NOMO-1 treated with dmso at 0.1 percent for 144 hours (cell line): ENCODE data around the gene ABCC1.
"Not testable (repeated sequence)": the region's sequence is repeated elsewhere in the genome, so short reads cannot be mapped to it uniquely, and the experiment has no call there.

Experiments
- DNase-seq: peaks from one replicate; lab custom pipeline; 2025; ENCODE audit not compliant: unreplicated experiment; lab: John Stamatoyannopoulos, UW

The ABCC1 gene

GRCh38 chr16:16148755-16149154 lies 199.3 kb downstream of the ABCC1 start:
- no peak for DNase-seq

GRCh38 chr16:16149710-16150116 lies 200.3 kb downstream of the ABCC1 start:
- no peak for DNase-seq

GRCh38 chr16:16150117-16150877 lies 200.9 kb downstream of the ABCC1 start:
- no peak for DNase-seq

GRCh38 chr16:16150878-16151152 lies 201.4 kb downstream of the ABCC1 start:
- DNase-seq: no peak

- no peak for DNase-seq
These were observed 201.9 kb downstream of the ABCC1 start for GRCh38 chr16:16151315-16151714.

- not testable (repeated sequence) for DNase-seq
These were observed 203.6 kb downstream of the ABCC1 start for GRCh38 chr16:16153000-16153399.

- DNase-seq: no peak
These were observed 205.0 kb downstream of the ABCC1 start for GRCh38 chr16:16154281-16154951.

GRCh38 chr16:16155234-16155633 lies 205.8 kb downstream of the ABCC1 start:
- no peak for DNase-seq

GRCh38 chr16:16157166-16157565 lies 207.8 kb downstream of the ABCC1 start:
- no peak for DNase-seq

GRCh38 chr16:16158082-16158658 lies 208.8 kb downstream of the ABCC1 start:
- DNase-seq: no peak

- DNase-seq: no peak
These were observed 209.4 kb downstream of the ABCC1 start for GRCh38 chr16:16158741-16159374.

- DNase-seq: no peak
These were observed 210.2 kb downstream of the ABCC1 start for GRCh38 chr16:16159662-16160061.

GRCh38 chr16:16161319-16161718 lies 211.9 kb downstream of the ABCC1 start:
- no peak for DNase-seq

GRCh38 chr16:16161840-16162239 lies 212.4 kb downstream of the ABCC1 start:
- DNase-seq: not testable (repeated sequence)

- no peak for DNase-seq
These were observed 213.2 kb downstream of the ABCC1 start for GRCh38 chr16:16162591-16162990.

- DNase-seq: no peak
These were observed 213.7 kb downstream of the ABCC1 start for GRCh38 chr16:16163109-16163508.

GRCh38 chr16:16163571-16163970 lies 214.2 kb downstream of the ABCC1 start:
- DNase-seq: no peak

GRCh38 chr16:16164243-16164642 lies 214.8 kb downstream of the ABCC1 start:
- DNase-seq: no peak

GRCh38 chr16:16166085-16166484 lies 216.7 kb downstream of the ABCC1 start:
- DNase-seq: no peak

- DNase-seq: no peak
These were observed 217.5 kb downstream of the ABCC1 start for GRCh38 chr16:16166949-16167348.

- no peak for DNase-seq
These were observed 218.5 kb downstream of the ABCC1 start for GRCh38 chr16:16167927-16168326.

- DNase-seq: no peak
These were observed 219.0 kb downstream of the ABCC1 start for GRCh38 chr16:16168431-16168830.
